Stomach (tissue), 4 donors: Measurements from ENCODE around the gene DDX25.

Experiments used
- EP300 ChIP-seq: sonication (generic); formaldehyde crosslinking; IDR thresholded peaks from one replicate; pipeline ENCODE4 v1.6.1; 2017; ENCODE audit warnings: antibody characterized with exemption
- POLR2A ChIP-seq, 4 donors: fragments of 450-650 bp; IDR thresholded peaks; one replicate each; pipeline ENCODE4 v1.6.1; 2016; ENCODE audit warnings: antibody characterized with exemption in 4 of 4, control low read depth in 2 of 4, mild to moderate bottlenecking in 1 of 4, moderate library complexity in 1 of 4
- POLR2AphosphoS5 ChIP-seq, 3 donors: sonication (generic); formaldehyde crosslinking; IDR thresholded peaks; one replicate each; pipeline ENCODE4 v1.6.1; 2016; ENCODE audit warnings: antibody characterized with exemption in 3 of 3
- TF ChIP-seq, protein P1 (sequence below), 7 experiments: fragments of 450-650 bp in 4 of 7; fragments of 200-600 bp in 3 of 7; sonication (generic) in 3 of 7; IDR thresholded peaks; one replicate each; pipeline ENCODE4 v1.5.1; 2016 to 2019; ENCODE audit warnings: antibody characterized with exemption in 7 of 7, control low read depth in 2 of 7, mild to moderate bottlenecking in 1 of 7

DNA sequence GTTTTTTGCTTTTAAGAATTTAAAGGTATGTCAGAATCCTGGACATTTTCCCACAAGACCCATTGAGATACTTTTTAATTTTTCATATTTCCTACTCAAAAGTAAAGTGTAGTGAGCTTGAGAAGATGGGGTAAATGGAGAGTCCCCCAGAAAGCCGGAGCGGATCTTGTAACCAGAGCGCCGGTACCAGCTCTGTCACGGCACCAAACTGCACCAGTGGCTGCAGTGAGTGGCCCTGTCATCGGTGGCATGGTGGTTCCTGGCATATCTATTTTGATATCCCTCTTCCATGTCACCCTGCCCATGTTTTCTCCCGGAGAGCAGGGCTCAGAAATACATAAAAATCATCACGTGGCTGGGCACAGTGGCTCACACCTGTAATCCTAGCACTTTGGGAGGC lies 19.3 kb downstream of the DDX25 start:
- no peak for TF ChIP-seq EP300
- TF ChIP-seq, protein P1, sequence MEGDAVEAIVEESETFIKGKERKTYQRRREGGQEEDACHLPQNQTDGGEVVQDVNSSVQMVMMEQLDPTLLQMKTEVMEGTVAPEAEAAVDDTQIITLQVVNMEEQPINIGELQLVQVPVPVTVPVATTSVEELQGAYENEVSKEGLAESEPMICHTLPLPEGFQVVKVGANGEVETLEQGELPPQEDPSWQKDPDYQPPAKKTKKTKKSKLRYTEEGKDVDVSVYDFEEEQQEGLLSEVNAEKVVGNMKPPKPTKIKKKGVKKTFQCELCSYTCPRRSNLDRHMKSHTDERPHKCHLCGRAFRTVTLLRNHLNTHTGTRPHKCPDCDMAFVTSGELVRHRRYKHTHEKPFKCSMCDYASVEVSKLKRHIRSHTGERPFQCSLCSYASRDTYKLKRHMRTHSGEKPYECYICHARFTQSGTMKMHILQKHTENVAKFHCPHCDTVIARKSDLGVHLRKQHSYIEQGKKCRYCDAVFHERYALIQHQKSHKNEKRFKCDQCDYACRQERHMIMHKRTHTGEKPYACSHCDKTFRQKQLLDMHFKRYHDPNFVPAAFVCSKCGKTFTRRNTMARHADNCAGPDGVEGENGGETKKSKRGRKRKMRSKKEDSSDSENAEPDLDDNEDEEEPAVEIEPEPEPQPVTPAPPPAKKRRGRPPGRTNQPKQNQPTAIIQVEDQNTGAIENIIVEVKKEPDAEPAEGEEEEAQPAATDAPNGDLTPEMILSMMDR (IDR thresholded peaks at IDR 0.05), result no peak
- no peak for TF ChIP-seq POLR2AphosphoS5 (IDR thresholded peaks at IDR 0.05)
- no peak for TF ChIP-seq POLR2A (IDR thresholded peaks at IDR 0.05)
